Neural cell (in vitro differentiated cells): Measurements from ENCODE around the gene PHACTR1. TPM values are rescaled to one million over a fixed set of nuclear protein-coding genes. Genes with fewer than 3 reads are reported as not detected.

ENCODE experiments used
- H2AFZ ChIP-seq: fragments of 200-600, 300-800 bp; sonication (generic), shearing (Covaris generic); 2 replicates; pipeline ENCODE4 v1.6.0; 2014; ENCODE audit warnings: low read depth, mild to moderate bottlenecking, antibody characterized with exemption, low read length, moderate library complexity
- H3F3A ChIP-seq: fragments of 200-600 bp; shearing (Covaris generic); 2 replicates; pipeline ENCODE4 v1.6.1; 2016; ENCODE audit warnings: mild to moderate bottlenecking, moderate library complexity, mixed read lengths, antibody characterized with exemption, low read length; ENCODE audit not compliant: insufficient read depth, poor library complexity, severe bottlenecking
- H3K27ac ChIP-seq: fragments of 200-600, 300-800 bp; sonication (generic), shearing (Covaris generic); 2 replicates; pipeline ENCODE4 v1.5.1; 2014; ENCODE audit warnings: mild to moderate bottlenecking, low read length, moderate library complexity
- H3K27me3 ChIP-seq: fragments of 300-800, 200-600 bp; sonication (generic), shearing (Covaris generic); 2 replicates; pipeline ENCODE4 v1.6.0; 2014; ENCODE audit warnings: mild to moderate bottlenecking, low read depth, low read length, moderate library complexity; ENCODE audit not compliant: insufficient read depth
- H3K36me3 ChIP-seq: fragments of 300-800, 200-600 bp; sonication (generic), shearing (Covaris generic); 2 replicates; pipeline ENCODE4 v1.5.1; 2014; ENCODE audit warnings: mild to moderate bottlenecking, antibody characterized with exemption, low read length, moderate library complexity; ENCODE audit not compliant: insufficient read depth
- H3K4me2 ChIP-seq: fragments of 300-800, 200-600 bp; sonication (generic), shearing (Covaris generic); 2 replicates; pipeline ENCODE4 v1.6.0; 2014; ENCODE audit warnings: mild to moderate bottlenecking, low read length
- H3K4me3 ChIP-seq: fragments of 300-800, 200-600 bp; sonication (generic), shearing (Covaris generic); 2 replicates; pipeline ENCODE4 v1.5.1; 2014; ENCODE audit warnings: mild to moderate bottlenecking, low read length, moderate library complexity
- H3K79me2 ChIP-seq: fragments of 200-600 bp; shearing (Covaris generic); replicated peaks from 2 replicates; pipeline ENCODE4 v1.6.0; 2014; ENCODE audit warnings: mild to moderate bottlenecking, low read length, moderate library complexity; ENCODE audit not compliant: insufficient read depth
- H3K9ac ChIP-seq: fragments of 300-800, 200-600 bp; sonication (generic), shearing (Covaris generic); 2 replicates; pipeline ENCODE4 v1.6.1; 2016; ENCODE audit warnings: mild to moderate bottlenecking, low read length, mixed read lengths
- H3K9me2 ChIP-seq: fragments of 200-600 bp; shearing (Covaris generic); 2 replicates; pipeline ENCODE4 v1.6.1; 2016; ENCODE audit warnings: mild to moderate bottlenecking, low read length, mixed read lengths; ENCODE audit not compliant: insufficient read depth
- H3K9me3 ChIP-seq: fragments of 200-600, 300-800 bp; sonication (generic), shearing (Covaris generic); 2 replicates; pipeline ENCODE4 v1.6.1; 2016; ENCODE audit warnings: mild to moderate bottlenecking, mixed run types, low read length, moderate library complexity, mixed read lengths
- H4K20me1 ChIP-seq: fragments of 200-600 bp; shearing (Covaris generic); 2 replicates; pipeline ENCODE4 v1.6.1; 2016; ENCODE audit warnings: mild to moderate bottlenecking, mixed run types; ENCODE audit not compliant: insufficient read depth
- EP300 ChIP-seq: fragments of 450-650 bp; conservative IDR thresholded peaks from 2 replicates; pipeline ENCODE4 v1.6.1; 2014; ENCODE audit warnings: antibody characterized with exemption, mild to moderate bottlenecking, moderate library complexity; ENCODE audit not compliant: poor library complexity, severe bottlenecking
- EZH2 ChIP-seq: fragments of 200-600, 300-800 bp; shearing (Covaris generic), sonication (generic); IDR thresholded peaks from 2 replicates; pipeline ENCODE4 v1.6.1; 2014; ENCODE audit warnings: antibody characterized with exemption, low read length, borderline replicate concordance, mild to moderate bottlenecking; ENCODE audit not compliant: insufficient read depth, poor library complexity, severe bottlenecking
- MXI1 ChIP-seq: fragments of 450-650 bp; conservative IDR thresholded peaks from 2 replicates; pipeline ENCODE4 v1.6.1; 2014; ENCODE audit warnings: antibody characterized with exemption, mild to moderate bottlenecking; ENCODE audit not compliant: poor library complexity, severe bottlenecking
- POLR2AphosphoS5 ChIP-seq: IDR thresholded peaks from 2 replicates; pipeline ENCODE4 v1.6.1; 2012
- RAD21 ChIP-seq: fragments of 450-650 bp; conservative IDR thresholded peaks from 2 replicates; pipeline ENCODE4 v1.6.1; 2014; ENCODE audit warnings: antibody characterized with exemption, mild to moderate bottlenecking, moderate library complexity
- SMC3 ChIP-seq: fragments of 450-650 bp; conservative IDR thresholded peaks from 2 replicates; pipeline ENCODE4 v1.6.1; 2014; ENCODE audit warnings: antibody characterized with exemption, mild to moderate bottlenecking, moderate library complexity; ENCODE audit not compliant: poor library complexity
- TAF1 ChIP-seq: IDR thresholded peaks from 2 replicates; pipeline ENCODE4 v1.6.1; 2012; ENCODE audit warnings: low read depth
- polyA plus RNA-seq: library from polyadenylated mRNA; depleted of rRNA; stranded (reverse); fragments of >200 nt; gene quantifications from 2 replicates; pipeline ENCODE4 v1.2.3, GENCODE V29; 2014
- TF ChIP-seq, protein P1 (sequence below): fragments of 450-650 bp; IDR thresholded peaks from 2 replicates; pipeline ENCODE4 v1.5.1; 2014; ENCODE audit warnings: antibody characterized with exemption, mild to moderate bottlenecking, moderate library complexity; ENCODE audit not compliant: poor library complexity, severe bottlenecking
- TF ChIP-seq, protein P2 (sequence below): IDR thresholded peaks from 2 replicates; pipeline ENCODE4 v1.6.1; 2012; ENCODE audit warnings: borderline replicate concordance

Gene PHACTR1
- polyA plus RNA-seq, 1 donor from 2014 or later: 7.8 TPM

DNA sequence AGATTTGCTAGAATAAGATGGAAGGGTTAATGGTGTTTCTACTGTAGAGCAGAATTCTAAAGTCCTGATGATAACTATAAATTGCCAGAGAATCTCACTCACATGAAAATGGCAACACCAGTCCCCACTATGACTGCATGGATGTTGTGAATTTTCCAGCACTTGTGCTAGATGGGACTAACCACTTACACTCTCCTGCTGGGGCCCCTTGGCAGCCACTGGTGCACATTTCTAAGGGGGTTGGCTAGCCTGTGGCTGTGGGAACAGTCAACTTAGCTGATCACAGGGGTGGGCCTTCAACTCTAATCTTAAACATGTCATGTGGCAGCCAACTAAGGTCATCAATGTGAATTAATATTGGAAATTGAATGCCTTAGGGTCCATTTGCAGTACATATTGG, 271.2 kb downstream of the PHACTR1 start:
- no peak overlapping the region for H3K4me2 ChIP-seq
- H3K79me2 ChIP-seq: no peaks in the 10 kb centered on the region
- H3K9me2 ChIP-seq: no peaks in the 10 kb centered on the region
- H3K27me3 ChIP-seq: no peaks in the 10 kb centered on the region
- no peaks in the 10 kb centered on the region for H3K9me3 ChIP-seq
- no peak overlapping the region for H2AFZ ChIP-seq
- no peak overlapping the region for H3K4me3 ChIP-seq
- TF ChIP-seq POLR2AphosphoS5: no peak
- no peak for TF ChIP-seq RAD21
- TF ChIP-seq SMC3: no peak
- TF ChIP-seq, protein P1, sequence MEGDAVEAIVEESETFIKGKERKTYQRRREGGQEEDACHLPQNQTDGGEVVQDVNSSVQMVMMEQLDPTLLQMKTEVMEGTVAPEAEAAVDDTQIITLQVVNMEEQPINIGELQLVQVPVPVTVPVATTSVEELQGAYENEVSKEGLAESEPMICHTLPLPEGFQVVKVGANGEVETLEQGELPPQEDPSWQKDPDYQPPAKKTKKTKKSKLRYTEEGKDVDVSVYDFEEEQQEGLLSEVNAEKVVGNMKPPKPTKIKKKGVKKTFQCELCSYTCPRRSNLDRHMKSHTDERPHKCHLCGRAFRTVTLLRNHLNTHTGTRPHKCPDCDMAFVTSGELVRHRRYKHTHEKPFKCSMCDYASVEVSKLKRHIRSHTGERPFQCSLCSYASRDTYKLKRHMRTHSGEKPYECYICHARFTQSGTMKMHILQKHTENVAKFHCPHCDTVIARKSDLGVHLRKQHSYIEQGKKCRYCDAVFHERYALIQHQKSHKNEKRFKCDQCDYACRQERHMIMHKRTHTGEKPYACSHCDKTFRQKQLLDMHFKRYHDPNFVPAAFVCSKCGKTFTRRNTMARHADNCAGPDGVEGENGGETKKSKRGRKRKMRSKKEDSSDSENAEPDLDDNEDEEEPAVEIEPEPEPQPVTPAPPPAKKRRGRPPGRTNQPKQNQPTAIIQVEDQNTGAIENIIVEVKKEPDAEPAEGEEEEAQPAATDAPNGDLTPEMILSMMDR: no peak
- TF ChIP-seq MXI1: no peak
- TF ChIP-seq, protein P2, sequence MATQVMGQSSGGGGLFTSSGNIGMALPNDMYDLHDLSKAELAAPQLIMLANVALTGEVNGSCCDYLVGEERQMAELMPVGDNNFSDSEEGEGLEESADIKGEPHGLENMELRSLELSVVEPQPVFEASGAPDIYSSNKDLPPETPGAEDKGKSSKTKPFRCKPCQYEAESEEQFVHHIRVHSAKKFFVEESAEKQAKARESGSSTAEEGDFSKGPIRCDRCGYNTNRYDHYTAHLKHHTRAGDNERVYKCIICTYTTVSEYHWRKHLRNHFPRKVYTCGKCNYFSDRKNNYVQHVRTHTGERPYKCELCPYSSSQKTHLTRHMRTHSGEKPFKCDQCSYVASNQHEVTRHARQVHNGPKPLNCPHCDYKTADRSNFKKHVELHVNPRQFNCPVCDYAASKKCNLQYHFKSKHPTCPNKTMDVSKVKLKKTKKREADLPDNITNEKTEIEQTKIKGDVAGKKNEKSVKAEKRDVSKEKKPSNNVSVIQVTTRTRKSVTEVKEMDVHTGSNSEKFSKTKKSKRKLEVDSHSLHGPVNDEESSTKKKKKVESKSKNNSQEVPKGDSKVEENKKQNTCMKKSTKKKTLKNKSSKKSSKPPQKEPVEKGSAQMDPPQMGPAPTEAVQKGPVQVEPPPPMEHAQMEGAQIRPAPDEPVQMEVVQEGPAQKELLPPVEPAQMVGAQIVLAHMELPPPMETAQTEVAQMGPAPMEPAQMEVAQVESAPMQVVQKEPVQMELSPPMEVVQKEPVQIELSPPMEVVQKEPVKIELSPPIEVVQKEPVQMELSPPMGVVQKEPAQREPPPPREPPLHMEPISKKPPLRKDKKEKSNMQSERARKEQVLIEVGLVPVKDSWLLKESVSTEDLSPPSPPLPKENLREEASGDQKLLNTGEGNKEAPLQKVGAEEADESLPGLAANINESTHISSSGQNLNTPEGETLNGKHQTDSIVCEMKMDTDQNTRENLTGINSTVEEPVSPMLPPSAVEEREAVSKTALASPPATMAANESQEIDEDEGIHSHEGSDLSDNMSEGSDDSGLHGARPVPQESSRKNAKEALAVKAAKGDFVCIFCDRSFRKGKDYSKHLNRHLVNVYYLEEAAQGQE: no peak
- TF ChIP-seq EZH2: no peak
- TF ChIP-seq EP300: no peak
- TF ChIP-seq TAF1: no peak
- H3K36me3 ChIP-seq: no peaks in the 10 kb centered on the region
- H3K9ac ChIP-seq: no peak overlapping the region
- H4K20me1 ChIP-seq: no peaks in the 10 kb centered on the region
- no peaks in the 10 kb centered on the region for H3F3A ChIP-seq
- H3K27ac ChIP-seq: no peak overlapping the region

DNA sequence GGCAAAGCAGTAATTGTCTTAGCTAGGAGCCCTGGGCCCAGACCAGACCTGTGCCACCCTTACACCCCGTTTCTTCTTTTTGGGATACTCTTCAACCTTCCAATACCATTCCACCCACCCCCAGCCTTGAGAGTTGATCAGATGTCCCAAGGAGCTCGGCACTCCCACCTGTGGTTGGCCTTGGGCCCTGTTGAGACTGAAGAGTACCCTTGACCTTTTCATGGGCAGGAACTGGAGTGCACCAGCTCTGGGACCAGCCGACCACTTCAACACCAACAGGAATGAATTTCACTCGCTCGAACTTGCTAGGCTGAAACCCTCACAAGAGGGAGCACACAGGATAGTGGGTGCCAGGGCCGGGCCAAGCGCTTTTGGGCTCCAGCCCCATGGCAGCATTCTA, 273.6 kb downstream of the PHACTR1 start:
- Histone ChIP-seq H3K9me3 (no peaks in the 10 kb centered on the region), H3F3A (no peaks in the 10 kb centered on the region), H3K9ac (no peak overlapping the region), H4K20me1 (no peaks in the 10 kb centered on the region), H2AFZ (no peak overlapping the region), H3K4me2 (no peak overlapping the region), H3K27me3 (no peaks in the 10 kb centered on the region), H3K36me3 (no peaks in the 10 kb centered on the region), H3K27ac (no peak overlapping the region), H3K79me2 (no peaks in the 10 kb centered on the region), H3K4me3 (no peak overlapping the region), H3K9me2 (no peaks in the 10 kb centered on the region)
- TF ChIP-seq POLR2AphosphoS5: no peak
- TF ChIP-seq SMC3: no peak
- no peak for TF ChIP-seq TAF1
- no peak for TF ChIP-seq EP300
- no peak for TF ChIP-seq RAD21
- TF ChIP-seq, protein P2: no peak
- TF ChIP-seq EZH2: no peak
- TF ChIP-seq, protein P1: no peak
- TF ChIP-seq MXI1: no peak
